ENCODE results near the gene ZNF184. TPM values are rescaled to one million over a fixed set of nuclear protein-coding genes. Genes with fewer than 3 reads are reported as not detected.

Gene ZNF184
- total RNA-seq, 1 experiment from 2014 or later, result 8.8 TPM

GRCh38 chr6:27439371-27439770, 33.5 kb downstream of the ZNF184 start:
- Histone ChIP-seq H3K79me2 (ENCODE audit: low read depth) (no peaks in the 10 kb centered on the region), H3K36me3 (ENCODE audit: low read depth) (no peaks in the 10 kb centered on the region), H3K27me3 (ENCODE audit: insufficient read depth, low read depth) (no peaks in the 10 kb centered on the region), H3K27ac (no peak overlapping the region), H3K4me1 (replicated peaks; ENCODE audit: insufficient read depth) (no peaks in the 10 kb centered on the region), H3K9me2 (ENCODE audit: insufficient read depth) (no peaks in the 10 kb centered on the region), H3K9me3 (ENCODE audit: insufficient read depth, low read depth) (peaks cover 7% of the 10 kb centered on the region; the same call in 1 of the 2 replicates), H3F3A (ENCODE audit: insufficient read depth, low read depth) (no peaks in the 10 kb centered on the region), H3K4me3 (no peak overlapping the region), H4K20me1 (ENCODE audit: insufficient read depth) (no peaks in the 10 kb centered on the region), H3K4me2 (no peak overlapping the region), H2AFZ (no peak overlapping the region)
- TF ChIP-seq EZH2 (IDR thresholded peaks at IDR 0.05; ENCODE audit: low read depth) (no peak), CTCF (conservative IDR thresholded peaks at IDR 0.05) (no peak)
- POLR2A ChIA-PET (ENCODE audit: unreplicated experiment), result no interaction called here
- CTCF ChIA-PET, result no interaction called here
- BruUV-seq (replicated peaks), result no TSS peak
- no peak for DNase-seq
- intact Hi-C loops (cut with micrococcal nuclease; ENCODE audit: unreplicated experiment), result no loop called here

GRCh38 chr6:27433714-27434113, 39.2 kb downstream of the ZNF184 start:
- Histone ChIP-seq H3K4me1 (replicated peaks; ENCODE audit: insufficient read depth) (no peaks in the 10 kb centered on the region), H4K20me1 (ENCODE audit: insufficient read depth) (no peaks in the 10 kb centered on the region), H2AFZ (no peak overlapping the region), H3K27ac (no peak overlapping the region), H3K9me2 (ENCODE audit: insufficient read depth) (no peaks in the 10 kb centered on the region), H3K27me3 (ENCODE audit: insufficient read depth, low read depth) (peaks cover 3% of the 10 kb centered on the region), H3F3A (ENCODE audit: insufficient read depth, low read depth) (no peaks in the 10 kb centered on the region), H3K4me2 (no peak overlapping the region), H3K36me3 (ENCODE audit: low read depth) (no peaks in the 10 kb centered on the region), H3K9me3 (ENCODE audit: insufficient read depth, low read depth) (no peaks in the 10 kb centered on the region; the same call in 1 of the 2 replicates), H3K79me2 (ENCODE audit: low read depth) (no peaks in the 10 kb centered on the region), H3K4me3 (no peak overlapping the region)
- DNase-seq, result no peak
- intact Hi-C loops (cut with micrococcal nuclease; ENCODE audit: unreplicated experiment), result no loop called here
- POLR2A ChIA-PET (ENCODE audit: unreplicated experiment), result no interaction called here
- TF ChIP-seq CTCF (conservative IDR thresholded peaks at IDR 0.05) (no peak), EZH2 (IDR thresholded peaks at IDR 0.05; ENCODE audit: low read depth) (no peak)
- CTCF ChIA-PET, result no interaction called here
- BruUV-seq (replicated peaks), result no TSS peak

- intact Hi-C loops (cut with micrococcal nuclease; ENCODE audit: unreplicated experiment), result no loop called here
- no peaks in the 10 kb centered on the region for H4K20me1 ChIP-seq (ENCODE audit: insufficient read depth)
- no peak for DNase-seq
- H3K4me3 ChIP-seq, result no peak overlapping the region
- H3K36me3 ChIP-seq (ENCODE audit: low read depth), result no peaks in the 10 kb centered on the region
- CTCF ChIA-PET, result interaction anchor here (0.8 kb wide), 1 partner anchor 22 kb away, joined by 3 read pairs; no protein-coding TSS in a partner anchor
- no peak overlapping the region for H3K27ac ChIP-seq
- no peak overlapping the region for H3K4me2 ChIP-seq
- BruUV-seq (replicated peaks), result no TSS peak
- POLR2A ChIA-PET (ENCODE audit: unreplicated experiment), result no interaction called here
- H2AFZ ChIP-seq, result no peak overlapping the region
- peaks cover 12% of the 10 kb centered on the region for H3K27me3 ChIP-seq (ENCODE audit: insufficient read depth, low read depth)
- H3F3A ChIP-seq (ENCODE audit: insufficient read depth, low read depth), result no peaks in the 10 kb centered on the region
- no peaks in the 10 kb centered on the region for H3K79me2 ChIP-seq (ENCODE audit: low read depth)
- TF ChIP-seq EZH2 (IDR thresholded peaks at IDR 0.05; ENCODE audit: low read depth) (no peak), CTCF (conservative IDR thresholded peaks at IDR 0.05) (no peak)
- H3K4me1 ChIP-seq (replicated peaks; ENCODE audit: insufficient read depth), result no peaks in the 10 kb centered on the region
- no peaks in the 10 kb centered on the region; the same call in 1 of the 2 replicates for H3K9me3 ChIP-seq (ENCODE audit: insufficient read depth, low read depth)
- H3K9me2 ChIP-seq (ENCODE audit: insufficient read depth), result no peaks in the 10 kb centered on the region
These were observed 43.9 kb downstream of the ZNF184 start for GRCh38 chr6:27428966-27429365.

Measured in PC-9 (cell line).